Panc1 (cell line): ENCODE measurements around the gene GMDS. TPM values are rescaled to one million over a fixed set of nuclear protein-coding genes. Genes with fewer than 3 reads are reported as not detected.

Experiments
- ATAC-seq: fragments of 200-7000 bp; cut with Tn5 transposase; 2 replicates; pipeline ENCODE4 v1.9.1; 2020; ENCODE audit warnings: mild to moderate bottlenecking, moderate library complexity
- BruUV-seq: library from RNA; stranded (reverse); fragments of 400-500 nt; replicated peaks from 2 replicates; lab custom pipeline; 2021; lab: Mats Ljungman, UMichigan
- CTCF ChIA-PET: fragments of 300-600 bp; sonication (Branson Sonifier 250); formaldehyde crosslinking; loops from one replicate; lab custom pipeline; 2022; ENCODE audit warnings: antibody characterized with exemption; lab: Charles Lee
- POLR2A ChIA-PET: fragments of 300-600 bp; sonication (Branson Sonifier 250); formaldehyde crosslinking; loops from one replicate; lab custom pipeline; 2022; ENCODE audit warnings: antibody characterized with exemption; lab: Charles Lee
- DNase-seq: peaks from one replicate; pipeline ENCODE4 v3.0.0-alpha.2; 2010; ENCODE audit warnings: low read depth, low spot score
- H3K27ac ChIP-seq: 2 replicates; pipeline ENCODE4 v1.5.1; 2011; ENCODE audit warnings: mild to moderate bottlenecking, low read length, inconsistent platforms
- H3K27me3 ChIP-seq: fragments of 200-500 bp; sonication (Bioruptor generic); 2 replicates; pipeline ENCODE4 v1.6.0; 2014; ENCODE audit warnings: low read length, inconsistent platforms; ENCODE audit not compliant: control insufficient read depth, insufficient read depth
- H3K36me3 ChIP-seq: fragments of 200-500 bp; sonication (Bioruptor generic); 2 replicates; pipeline ENCODE4 v1.5.1; 2014; ENCODE audit warnings: inconsistent platforms, mild to moderate bottlenecking, low read length, moderate library complexity; ENCODE audit not compliant: control insufficient read depth, insufficient read depth
- H3K4me1 ChIP-seq: 2 replicates; pipeline ENCODE4 v1.5.1; 2011; ENCODE audit warnings: inconsistent platforms, mild to moderate bottlenecking, low read length, moderate library complexity; ENCODE audit not compliant: control insufficient read depth, insufficient read depth
- H3K4me3 ChIP-seq, 2 experiments: 2 replicates each; pipeline ENCODE4 v1.5.1; 2011 to 2012; ENCODE audit warnings: low read depth in 2 of 2, low read length in 2 of 2, mild to moderate bottlenecking in 2 of 2, inconsistent platforms in 1 of 2, moderate library complexity in 1 of 2
- H3K9me3 ChIP-seq: fragments of 200-500 bp; sonication (Bioruptor generic); 2 replicates; pipeline ENCODE4 v1.5.1; 2014; ENCODE audit warnings: low read depth, mild to moderate bottlenecking, inconsistent platforms, low read length, moderate library complexity; ENCODE audit not compliant: control insufficient read depth, insufficient read depth
- CTCF ChIP-seq: fragments of 450-650 bp; IDR thresholded peaks from 2 replicates; pipeline ENCODE4 v1.5.1; 2017; ENCODE audit warnings: mild to moderate bottlenecking
- POLR2AphosphoS5 ChIP-seq: IDR thresholded peaks from 2 replicates; pipeline ENCODE4 v1.6.1; 2012; ENCODE audit warnings: mild to moderate bottlenecking, low read depth, low read length, moderate library complexity
- SIN3A ChIP-seq: IDR thresholded peaks from 2 replicates; pipeline ENCODE4 v1.6.1; 2012; ENCODE audit warnings: low read depth, mild to moderate bottlenecking, low read length, moderate library complexity, borderline replicate concordance; ENCODE audit not compliant: insufficient read depth
- TCF7L2 ChIP-seq: IDR thresholded peaks from 2 replicates; pipeline ENCODE4 v1.6.1; 2011; ENCODE audit warnings: mild to moderate bottlenecking, low read depth, low read length, inconsistent platforms
- in situ Hi-C: cut with HindIII; loops from 2 replicates; pipeline ENCODE4 v1.10.0; 2016; ENCODE audit warnings: low sequenced_read_pairs, low pct_unique_long_range_greater_than_20kb
- intact Hi-C: fragments of 100-400 bp; cut with micrococcal nuclease; formaldehyde crosslinking; loops from one replicate; pipeline ENCODE4 v1.10.0; 2022; ENCODE audit not compliant: unreplicated experiment
- total RNA-seq: library from RNA; stranded (reverse); gene quantifications from one replicate; pipeline ENCODE4 v1.2.1, GENCODE V29; 2021; ENCODE audit not compliant: unreplicated experiment
- TF ChIP-seq, protein P1 (sequence below), 2 experiments: IDR thresholded peaks; 2 replicates each; pipeline ENCODE4 v1.6.1; 2011 to 2012; ENCODE audit warnings: low read depth in 2 of 2, control low read depth in 1 of 2, low read length in 1 of 2, mild to moderate bottlenecking in 1 of 2, moderate library complexity in 1 of 2; ENCODE audit not compliant: insufficient read depth in 1 of 2

The GMDS gene
- total RNA-seq, 1 experiment from 2014 or later: 9.8 TPM

GRCh38 chr6:1714654-1715053 is 530.8 kb downstream of the GMDS start:
- no peaks in the 10 kb centered on the region for H3K4me1 ChIP-seq
- H3K9me3 ChIP-seq: no peaks in the 10 kb centered on the region
- TF ChIP-seq SIN3A (no peak), TCF7L2 (no peak), POLR2AphosphoS5 (no peak), CTCF (no peak)
- DNase-seq (no peak), ATAC-seq (no peak)
- BruUV-seq: no TSS peak
- H3K36me3 ChIP-seq: no peaks in the 10 kb centered on the region
- in situ Hi-C loops (no loop called here), intact Hi-C loops (no loop called here)
- no peaks in the 10 kb centered on the region for H3K27me3 ChIP-seq
- CTCF ChIA-PET: no interaction called here
- H3K4me3 ChIP-seq: no peak overlapping the region
- H3K27ac ChIP-seq: no peak overlapping the region
- POLR2A ChIA-PET: no interaction called here

- TF ChIP-seq TCF7L2 (no peak), CTCF (no peak), POLR2AphosphoS5 (no peak), SIN3A (no peak)
- TF ChIP-seq, protein P1, sequence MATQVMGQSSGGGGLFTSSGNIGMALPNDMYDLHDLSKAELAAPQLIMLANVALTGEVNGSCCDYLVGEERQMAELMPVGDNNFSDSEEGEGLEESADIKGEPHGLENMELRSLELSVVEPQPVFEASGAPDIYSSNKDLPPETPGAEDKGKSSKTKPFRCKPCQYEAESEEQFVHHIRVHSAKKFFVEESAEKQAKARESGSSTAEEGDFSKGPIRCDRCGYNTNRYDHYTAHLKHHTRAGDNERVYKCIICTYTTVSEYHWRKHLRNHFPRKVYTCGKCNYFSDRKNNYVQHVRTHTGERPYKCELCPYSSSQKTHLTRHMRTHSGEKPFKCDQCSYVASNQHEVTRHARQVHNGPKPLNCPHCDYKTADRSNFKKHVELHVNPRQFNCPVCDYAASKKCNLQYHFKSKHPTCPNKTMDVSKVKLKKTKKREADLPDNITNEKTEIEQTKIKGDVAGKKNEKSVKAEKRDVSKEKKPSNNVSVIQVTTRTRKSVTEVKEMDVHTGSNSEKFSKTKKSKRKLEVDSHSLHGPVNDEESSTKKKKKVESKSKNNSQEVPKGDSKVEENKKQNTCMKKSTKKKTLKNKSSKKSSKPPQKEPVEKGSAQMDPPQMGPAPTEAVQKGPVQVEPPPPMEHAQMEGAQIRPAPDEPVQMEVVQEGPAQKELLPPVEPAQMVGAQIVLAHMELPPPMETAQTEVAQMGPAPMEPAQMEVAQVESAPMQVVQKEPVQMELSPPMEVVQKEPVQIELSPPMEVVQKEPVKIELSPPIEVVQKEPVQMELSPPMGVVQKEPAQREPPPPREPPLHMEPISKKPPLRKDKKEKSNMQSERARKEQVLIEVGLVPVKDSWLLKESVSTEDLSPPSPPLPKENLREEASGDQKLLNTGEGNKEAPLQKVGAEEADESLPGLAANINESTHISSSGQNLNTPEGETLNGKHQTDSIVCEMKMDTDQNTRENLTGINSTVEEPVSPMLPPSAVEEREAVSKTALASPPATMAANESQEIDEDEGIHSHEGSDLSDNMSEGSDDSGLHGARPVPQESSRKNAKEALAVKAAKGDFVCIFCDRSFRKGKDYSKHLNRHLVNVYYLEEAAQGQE (IDR thresholded peaks at IDR 0.05; ENCODE audit: insufficient read depth in 1 of 2, low read depth in 2 of 2, low read length in 1 of 2): no peak
- POLR2A ChIA-PET: no interaction called here
- DNase-seq (no peak), ATAC-seq (no peak)
- H3K9me3 ChIP-seq: no peaks in the 10 kb centered on the region
- no TSS peak for BruUV-seq
- CTCF ChIA-PET: no interaction called here
- no peaks in the 10 kb centered on the region for H3K36me3 ChIP-seq
- no peak overlapping the region for H3K4me3 ChIP-seq
- intact Hi-C loops: no loop called here
- H3K4me1 ChIP-seq: no peaks in the 10 kb centered on the region
- no peak overlapping the region for H3K27ac ChIP-seq
- in situ Hi-C loops: no loop called here
- H3K27me3 ChIP-seq: no peaks in the 10 kb centered on the region
These were observed 532.3 kb downstream of the GMDS start for GRCh38 chr6:1713016-1713600.
